ENCODE results near the gene SIK3. TPM values are rescaled to one million over a fixed set of nuclear protein-coding genes. Genes with fewer than 3 reads are reported as not detected.

SIK3 gene
- total RNA-seq, 4 donors from 2014 or later, result 31.7 to 56.1 (median 45.3) TPM

DNA sequence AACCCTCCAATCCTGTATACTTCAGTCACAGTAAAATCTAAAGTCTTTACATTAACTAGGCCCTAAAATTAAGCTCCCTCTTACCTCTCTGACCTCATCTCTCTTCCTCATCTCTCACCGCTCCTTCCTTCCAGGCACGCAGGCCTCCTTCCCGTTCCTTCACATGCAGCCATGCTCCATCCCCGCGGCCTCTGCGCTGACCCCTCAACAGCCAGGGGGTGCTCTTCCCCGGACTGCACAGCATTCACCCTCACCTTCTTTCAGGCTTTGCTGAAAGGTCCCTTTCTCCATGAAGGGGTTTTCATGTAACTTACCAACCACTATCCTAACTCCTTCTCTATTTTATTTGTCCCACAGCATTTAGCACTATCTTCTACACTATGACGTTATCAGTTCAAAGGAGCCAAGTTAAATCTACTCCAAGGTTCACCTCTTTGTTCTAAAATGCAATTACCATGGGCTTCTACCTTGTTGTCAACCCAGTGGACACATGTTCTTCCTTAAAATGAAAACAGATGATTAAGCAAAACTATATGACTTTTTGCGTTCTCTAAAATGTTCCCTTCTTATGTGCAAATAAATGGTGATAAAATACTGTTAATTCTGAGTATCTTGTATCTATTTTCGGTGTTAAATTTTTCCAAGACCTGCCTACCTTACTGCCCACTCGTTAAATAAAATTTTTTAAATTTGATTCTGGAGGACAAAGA lies 203.0 kb downstream of the SIK3 start:
- no peak for TF ChIP-seq EP300 (IDR thresholded peaks at IDR 0.05)
- no peak for TF ChIP-seq POLR2AphosphoS5 (IDR thresholded peaks at IDR 0.05)
- no peak for TF ChIP-seq POLR2A (IDR thresholded peaks at IDR 0.05)
- TF ChIP-seq, protein P1, sequence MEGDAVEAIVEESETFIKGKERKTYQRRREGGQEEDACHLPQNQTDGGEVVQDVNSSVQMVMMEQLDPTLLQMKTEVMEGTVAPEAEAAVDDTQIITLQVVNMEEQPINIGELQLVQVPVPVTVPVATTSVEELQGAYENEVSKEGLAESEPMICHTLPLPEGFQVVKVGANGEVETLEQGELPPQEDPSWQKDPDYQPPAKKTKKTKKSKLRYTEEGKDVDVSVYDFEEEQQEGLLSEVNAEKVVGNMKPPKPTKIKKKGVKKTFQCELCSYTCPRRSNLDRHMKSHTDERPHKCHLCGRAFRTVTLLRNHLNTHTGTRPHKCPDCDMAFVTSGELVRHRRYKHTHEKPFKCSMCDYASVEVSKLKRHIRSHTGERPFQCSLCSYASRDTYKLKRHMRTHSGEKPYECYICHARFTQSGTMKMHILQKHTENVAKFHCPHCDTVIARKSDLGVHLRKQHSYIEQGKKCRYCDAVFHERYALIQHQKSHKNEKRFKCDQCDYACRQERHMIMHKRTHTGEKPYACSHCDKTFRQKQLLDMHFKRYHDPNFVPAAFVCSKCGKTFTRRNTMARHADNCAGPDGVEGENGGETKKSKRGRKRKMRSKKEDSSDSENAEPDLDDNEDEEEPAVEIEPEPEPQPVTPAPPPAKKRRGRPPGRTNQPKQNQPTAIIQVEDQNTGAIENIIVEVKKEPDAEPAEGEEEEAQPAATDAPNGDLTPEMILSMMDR (IDR thresholded peaks at IDR 0.05), result peak in 3 of 4 experiments; percentile 22 to 55 (median 25)
- H3K4me3 ChIP-seq, result no peak overlapping the region
- WGBS, 2 donors (ENCODE audit: low coverage in 1 of 2), result 54 to 74% methylated on average over 11 of the region's 11 CpGs
- H3K36me3 ChIP-seq, result peaks cover 0 to 54% of the 10 kb centered on the region in 2 donors
- peaks cover 0 to 15% (median 0%) of the 10 kb centered on the region in 3 donors for H3K4me1 ChIP-seq
- peak overlapping the region in 1 of 4 donors; percentile 57 for H3K27ac ChIP-seq
- no peaks in the 10 kb centered on the region for H3K9me3 ChIP-seq
- no peak for ATAC-seq
- no peaks in the 10 kb centered on the region for H3K27me3 ChIP-seq

DNA sequence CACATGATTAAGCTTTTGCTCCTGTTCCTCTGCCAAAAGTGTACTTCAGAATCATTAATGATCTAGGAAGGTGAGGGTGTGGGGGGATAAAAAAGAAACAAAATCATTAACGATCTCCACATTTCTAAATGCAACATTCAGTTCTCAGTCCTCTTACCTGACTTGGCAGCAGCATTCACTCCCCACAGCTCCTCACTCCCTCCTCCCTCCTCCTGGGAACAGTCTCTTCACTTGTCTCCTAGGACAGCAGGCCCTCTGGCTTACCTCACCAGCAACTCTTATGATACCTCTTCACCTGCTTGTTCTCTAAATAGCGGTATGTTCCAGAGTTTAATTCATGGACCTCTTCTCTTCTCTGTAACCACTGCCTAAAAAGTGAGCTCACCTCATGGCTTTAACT lies 204.3 kb downstream of the SIK3 start:
- 25 to 39% methylated on average over 1 to 2 of the region's 2 CpGs for WGBS, 2 donors (ENCODE audit: low coverage in 1 of 2)
- Histone ChIP-seq H3K36me3 (peaks cover 0 to 57% of the 10 kb centered on the region in 2 donors), H3K27ac (peak overlapping the region in 3 of 4 donors; percentile 50 to 57 (median 54)), H3K4me3 (no peak overlapping the region), H3K27me3 (no peaks in the 10 kb centered on the region), H3K4me1 (peaks cover 0 to 15% (median 0%) of the 10 kb centered on the region in 3 donors), H3K9me3 (no peaks in the 10 kb centered on the region)
- no peak for ATAC-seq
- TF ChIP-seq, protein P1 (IDR thresholded peaks at IDR 0.05), result no peak
- TF ChIP-seq POLR2A (IDR thresholded peaks at IDR 0.05) (no peak), EP300 (IDR thresholded peaks at IDR 0.05) (no peak)

DNA sequence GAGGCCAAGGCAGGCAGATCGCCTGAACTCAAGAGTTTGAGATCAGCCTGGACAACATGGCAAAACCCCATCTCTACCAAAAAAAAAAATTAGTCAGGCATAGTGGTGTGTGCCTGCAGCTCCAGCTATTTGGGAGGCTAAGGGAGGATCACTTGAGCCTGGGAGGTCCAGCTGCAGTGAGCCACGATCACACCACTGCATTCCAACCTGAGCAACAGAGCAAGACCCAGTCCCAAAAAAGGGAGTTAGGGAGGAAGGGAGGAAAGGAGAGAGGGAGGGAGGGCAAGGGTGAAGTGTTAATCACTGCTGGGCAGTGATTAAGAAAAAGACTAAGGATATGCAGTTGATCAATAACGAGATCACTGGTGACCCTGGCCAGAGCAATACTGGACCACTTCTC lies 204.8 kb downstream of the SIK3 start:
- Histone ChIP-seq H3K36me3 (peaks cover 0 to 57% of the 10 kb centered on the region in 2 donors), H3K4me3 (no peak overlapping the region), H3K9me3 (no peaks in the 10 kb centered on the region), H3K4me1 (peaks cover 0 to 16% (median 0%) of the 10 kb centered on the region in 3 donors), H3K27ac (peak overlapping the region in 2 of 4 donors; percentile 54 to 57), H3K27me3 (no peaks in the 10 kb centered on the region)
- WGBS, 2 donors (ENCODE audit: low coverage in 1 of 2), result 41 to 48% methylated on average over 2 of the region's 3 CpGs
- no peak for ATAC-seq
- TF ChIP-seq EP300 (IDR thresholded peaks at IDR 0.05), result no peak
- TF ChIP-seq, protein P1 (IDR thresholded peaks at IDR 0.05), result no peak
- TF ChIP-seq POLR2A (IDR thresholded peaks at IDR 0.05), result no peak
- TF ChIP-seq POLR2AphosphoS5 (IDR thresholded peaks at IDR 0.05), result no peak

DNA sequence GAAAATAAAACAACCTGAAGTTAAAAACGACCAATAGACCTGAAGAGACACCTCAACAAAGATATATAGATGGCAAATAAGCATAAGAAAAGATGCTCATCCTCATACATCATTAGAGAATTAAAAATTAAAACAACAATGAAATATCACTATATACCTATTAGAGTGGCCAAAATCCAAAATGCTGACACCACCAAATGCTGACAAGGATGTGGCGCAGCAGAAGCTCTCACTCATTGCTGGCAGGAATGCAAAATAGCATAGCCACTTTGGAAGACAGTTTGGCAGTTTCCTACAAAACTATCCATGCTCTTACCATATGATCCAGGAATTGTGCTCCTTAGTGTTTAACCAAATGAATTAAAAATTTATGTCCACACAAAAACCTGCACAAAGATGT lies 205.9 kb downstream of the SIK3 start:
- Histone ChIP-seq H3K36me3 (peaks cover 0 to 57% of the 10 kb centered on the region in 2 donors), H3K4me1 (peaks cover 0 to 27% (median 3%) of the 10 kb centered on the region in 3 donors), H3K27ac (no peak overlapping the region), H3K27me3 (no peaks in the 10 kb centered on the region), H3K9me3 (no peaks in the 10 kb centered on the region), H3K4me3 (no peak overlapping the region)
- TF ChIP-seq POLR2AphosphoS5 (IDR thresholded peaks at IDR 0.05) (no peak), POLR2A (IDR thresholded peaks at IDR 0.05) (no peak), EP300 (IDR thresholded peaks at IDR 0.05) (no peak)
- TF ChIP-seq, protein P1 (IDR thresholded peaks at IDR 0.05), result no peak
- no peak for ATAC-seq
- WGBS, 2 donors (ENCODE audit: low coverage in 1 of 2), result 78 to 88% methylated on average over 1 to 2 of the region's 2 CpGs

DNA sequence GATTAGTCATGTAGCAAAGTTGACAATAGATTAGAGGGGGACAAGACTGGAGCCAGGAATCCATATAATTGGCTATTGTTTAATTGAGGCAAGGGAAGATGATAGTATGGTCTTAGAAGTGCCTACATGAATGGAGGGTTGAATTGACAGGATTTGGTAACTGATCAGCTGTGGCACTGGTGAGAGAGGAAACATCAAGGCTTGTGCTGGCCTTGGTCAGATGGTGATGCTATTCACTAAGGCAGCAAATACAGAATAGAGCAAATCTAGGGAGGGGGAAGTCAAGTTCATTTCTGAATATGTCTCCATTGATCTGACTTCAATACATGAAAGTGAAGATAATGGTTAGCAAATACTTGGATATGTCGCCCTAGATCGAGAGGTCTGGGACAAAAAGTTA lies 206.5 kb downstream of the SIK3 start:
- H3K27ac ChIP-seq, result no peak overlapping the region
- no peak for TF ChIP-seq EP300 (IDR thresholded peaks at IDR 0.05)
- no peak for TF ChIP-seq POLR2A (IDR thresholded peaks at IDR 0.05)
- TF ChIP-seq, protein P1 (IDR thresholded peaks at IDR 0.05), result no peak
- no peak for TF ChIP-seq POLR2AphosphoS5 (IDR thresholded peaks at IDR 0.05)
- ATAC-seq, result no peak
- WGBS, 2 donors (ENCODE audit: low coverage in 1 of 2), result 86 to 89% methylated on average over 2 of the region's 2 CpGs
- H3K4me1 ChIP-seq, result peaks cover under 1 to 30% (median 4%) of the 10 kb centered on the region in 3 donors
- H3K27me3 ChIP-seq, result no peaks in the 10 kb centered on the region
- H3K36me3 ChIP-seq, result peaks cover 0 to 51% of the 10 kb centered on the region in 2 donors
- no peak overlapping the region for H3K4me3 ChIP-seq
- H3K9me3 ChIP-seq, result no peaks in the 10 kb centered on the region

Measured in gastroesophageal sphincter (tissue), 4 donors.